Lower leg skin (tissue), 3 donors: ENCODE data around the gene CHST15.

Experiments used
- POLR2A ChIP-seq, 2 donors: fragments of 450-650 bp; IDR thresholded peaks; one replicate each; pipeline ENCODE4 v1.6.1; 2016 to 2017; ENCODE audit warnings: antibody characterized with exemption in 2 of 2, mild to moderate bottlenecking in 1 of 2, moderate library complexity in 1 of 2
- TF ChIP-seq, protein P1 (sequence below), 3 donors: fragments of 450-650 bp; IDR thresholded peaks; one replicate each; pipeline ENCODE4 v1.5.1; 2016; ENCODE audit warnings: antibody characterized with exemption in 3 of 3, mild to moderate bottlenecking in 3 of 3, moderate library complexity in 2 of 3

DNA sequence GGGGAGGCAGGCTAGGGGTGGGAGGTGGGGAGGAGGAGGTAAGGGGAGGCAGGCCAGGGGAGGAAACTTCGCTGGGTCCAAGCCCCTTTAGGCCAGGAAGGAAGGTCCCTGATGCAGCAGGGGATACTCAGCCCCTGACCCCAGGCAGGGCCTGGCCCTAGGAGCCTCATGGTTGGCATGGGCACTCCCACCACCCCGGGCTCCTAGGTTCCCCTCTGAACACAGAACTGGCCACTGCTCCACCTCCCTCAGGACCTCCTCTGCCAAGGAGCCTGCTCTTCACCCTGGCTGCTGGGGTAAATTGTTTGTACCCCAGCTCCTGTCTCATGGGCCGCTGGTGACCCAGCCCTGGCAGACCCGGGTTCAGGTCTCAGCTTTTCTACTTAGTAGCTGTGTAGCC is 25.8 kb upstream of the CHST15 start:
- TF ChIP-seq, protein P1, sequence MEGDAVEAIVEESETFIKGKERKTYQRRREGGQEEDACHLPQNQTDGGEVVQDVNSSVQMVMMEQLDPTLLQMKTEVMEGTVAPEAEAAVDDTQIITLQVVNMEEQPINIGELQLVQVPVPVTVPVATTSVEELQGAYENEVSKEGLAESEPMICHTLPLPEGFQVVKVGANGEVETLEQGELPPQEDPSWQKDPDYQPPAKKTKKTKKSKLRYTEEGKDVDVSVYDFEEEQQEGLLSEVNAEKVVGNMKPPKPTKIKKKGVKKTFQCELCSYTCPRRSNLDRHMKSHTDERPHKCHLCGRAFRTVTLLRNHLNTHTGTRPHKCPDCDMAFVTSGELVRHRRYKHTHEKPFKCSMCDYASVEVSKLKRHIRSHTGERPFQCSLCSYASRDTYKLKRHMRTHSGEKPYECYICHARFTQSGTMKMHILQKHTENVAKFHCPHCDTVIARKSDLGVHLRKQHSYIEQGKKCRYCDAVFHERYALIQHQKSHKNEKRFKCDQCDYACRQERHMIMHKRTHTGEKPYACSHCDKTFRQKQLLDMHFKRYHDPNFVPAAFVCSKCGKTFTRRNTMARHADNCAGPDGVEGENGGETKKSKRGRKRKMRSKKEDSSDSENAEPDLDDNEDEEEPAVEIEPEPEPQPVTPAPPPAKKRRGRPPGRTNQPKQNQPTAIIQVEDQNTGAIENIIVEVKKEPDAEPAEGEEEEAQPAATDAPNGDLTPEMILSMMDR (IDR thresholded peaks at IDR 0.05) = no peak
- TF ChIP-seq POLR2A (IDR thresholded peaks at IDR 0.05) = no peak
